ENCODE measurements around the gene MSLN.
"Not testable (repeated sequence)": the region's sequence is repeated elsewhere in the genome, so short reads cannot be mapped to it uniquely, and the experiment has no call there.

Gene MSLN

GRCh38 chr16:712740-713250, 47.7 kb upstream of the MSLN start:
- not testable (repeated sequence) for H3K27me3 ChIP-seq (ENCODE audit: insufficient read depth, low read length, poor library complexity, severe bottlenecking); H3K9ac ChIP-seq (ENCODE audit: low read depth, low read length, poor library complexity, severe bottlenecking); H3K9me3 ChIP-seq (ENCODE audit: insufficient read depth, low read depth, low read length); H2AFZ ChIP-seq (ENCODE audit: low read length); H3K79me2 ChIP-seq (ENCODE audit: insufficient read depth, low read length); H4K20me1 ChIP-seq (ENCODE audit: insufficient read depth, low read length, poor library complexity, severe bottlenecking); H3F3A ChIP-seq (ENCODE audit: low read depth); H3K4me2 ChIP-seq (ENCODE audit: low read depth, low read length, poor library complexity, severe bottlenecking); H3K4me1 ChIP-seq (ENCODE audit: insufficient read depth, low read length, poor library complexity, severe bottlenecking); H3K36me3 ChIP-seq (ENCODE audit: insufficient read depth, low read length); H3K4me3 ChIP-seq (ENCODE audit: low read length, poor library complexity, severe bottlenecking); H3K9me2 ChIP-seq (replicated peaks; ENCODE audit: low read depth, low read length)
- peak; percentile 26; the same call in 1 of the 2 replicates for TF ChIP-seq CTCF (conservative IDR thresholded peaks at IDR 0.05; ENCODE audit: low read length)

- Histone ChIP-seq H3K9ac (ENCODE audit: low read depth, low read length, poor library complexity, severe bottlenecking) (no peak overlapping the region), H3K36me3 (ENCODE audit: insufficient read depth, low read length) (no peaks in the 10 kb centered on the region), H3K9me2 (replicated peaks; ENCODE audit: low read depth, low read length) (no peaks in the 10 kb centered on the region), H2AFZ (ENCODE audit: low read length) (no peak overlapping the region), H3K9me3 (ENCODE audit: insufficient read depth, low read depth, low read length) (no peaks in the 10 kb centered on the region), H3F3A (ENCODE audit: low read depth) (no peaks in the 10 kb centered on the region), H3K79me2 (ENCODE audit: insufficient read depth, low read length) (no peaks in the 10 kb centered on the region), H3K27me3 (ENCODE audit: insufficient read depth, low read length, poor library complexity, severe bottlenecking) (no peaks in the 10 kb centered on the region), H3K4me3 (ENCODE audit: low read length, poor library complexity, severe bottlenecking) (no peak overlapping the region), H4K20me1 (ENCODE audit: insufficient read depth, low read length, poor library complexity, severe bottlenecking) (no peaks in the 10 kb centered on the region), H3K4me2 (ENCODE audit: low read depth, low read length, poor library complexity, severe bottlenecking) (no peak overlapping the region), H3K4me1 (ENCODE audit: insufficient read depth, low read length, poor library complexity, severe bottlenecking) (peaks cover 2% of the 10 kb centered on the region)
- no peak for TF ChIP-seq EZH2phosphoT487 (IDR thresholded peaks at IDR 0.05; ENCODE audit: borderline replicate concordance)
- no peak for TF ChIP-seq CTCF (conservative IDR thresholded peaks at IDR 0.05; ENCODE audit: low read length)
Measured at GRCh38 chr16:714079-714478, 46.5 kb upstream of the MSLN start.

GRCh38 chr16:714558-715476, 45.7 kb upstream of the MSLN start, which contains the start of gene METRN:
Gene METRN, plus strand, starts transcription at chr16:715118. Its CDS starts 172 bp downstream, at chr16:715290.
- no peaks in the 10 kb centered on the region for H4K20me1 ChIP-seq (ENCODE audit: insufficient read depth, low read length, poor library complexity, severe bottlenecking)
- peak within 1 kb of the TSS; percentile 44 for H3K4me2 ChIP-seq (ENCODE audit: low read depth, low read length, poor library complexity, severe bottlenecking)
- H3K9ac ChIP-seq (ENCODE audit: low read depth, low read length, poor library complexity, severe bottlenecking), result no peak within 1 kb of the TSS
- H3K27me3 ChIP-seq (ENCODE audit: insufficient read depth, low read length, poor library complexity, severe bottlenecking), result no peaks in the 10 kb centered on the region
- no peaks in the 10 kb centered on the region for H3K79me2 ChIP-seq (ENCODE audit: insufficient read depth, low read length)
- no peak for TF ChIP-seq CTCF (conservative IDR thresholded peaks at IDR 0.05; ENCODE audit: low read length)
- TF ChIP-seq EZH2phosphoT487 (IDR thresholded peaks at IDR 0.05; ENCODE audit: borderline replicate concordance), result no peak
- H3K9me2 ChIP-seq (replicated peaks; ENCODE audit: low read depth, low read length), result no peaks in the 10 kb centered on the region
- H3K4me3 ChIP-seq (ENCODE audit: low read length, poor library complexity, severe bottlenecking), result peak within 1 kb of the TSS; percentile 60
- peaks cover 7% of the 10 kb centered on the region for H3K4me1 ChIP-seq (ENCODE audit: insufficient read depth, low read length, poor library complexity, severe bottlenecking)
- no peak within 1 kb of the TSS for H2AFZ ChIP-seq (ENCODE audit: low read length)
- H3F3A ChIP-seq (ENCODE audit: low read depth), result no peaks in the 10 kb centered on the region
- no peaks in the 10 kb centered on the region for H3K36me3 ChIP-seq (ENCODE audit: insufficient read depth, low read length)
- no peaks in the 10 kb centered on the region for H3K9me3 ChIP-seq (ENCODE audit: insufficient read depth, low read depth, low read length)

All from Loucy (cell line).